ENCODE results near the gene MOAP1.
"Not testable (repeated sequence)": the region's sequence is repeated elsewhere in the genome, so short reads cannot be mapped to it uniquely, and the experiment has no call there.

Gene MOAP1

GRCh38 chr14:93184391-93185348 lies at the start of gene MOAP1, which contains the start of gene LYSET:
Gene MOAP1, minus strand, starts transcription at chr14:93184897. Its CDS starts 655 bp downstream, at chr14:93184242.
Gene LYSET, plus strand, starts transcription at chr14:93185317. Its CDS starts 89 bp downstream, at chr14:93185406.
- DNase-seq: peak; percentile 76

DNA sequence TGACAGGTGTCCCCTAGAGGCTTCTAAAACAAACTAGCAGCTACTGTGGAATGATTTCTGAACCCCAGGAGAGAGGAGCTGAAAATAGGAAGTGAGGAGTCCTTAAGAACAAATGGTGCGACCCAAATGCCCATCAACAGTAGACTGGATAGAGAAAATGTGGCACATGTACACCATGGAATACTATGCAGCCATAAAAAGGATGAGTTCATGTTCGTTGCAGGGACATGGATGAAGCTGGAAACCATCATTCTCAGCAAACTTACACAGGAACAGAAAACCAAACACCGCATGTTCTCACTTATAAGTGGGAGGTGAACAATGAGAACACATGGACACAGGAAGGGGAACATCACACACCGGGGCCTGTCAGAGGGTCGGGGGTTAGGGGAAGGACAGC lies 48.4 kb upstream of the MOAP1 start:
- DNase-seq: not testable (repeated sequence)

- DNase-seq: no peak
Measured at GRCh38 chr14:93232159-93232558, 47.5 kb upstream of the MOAP1 start.

- DNase-seq: peak; percentile 53
Measured at GRCh38 chr14:93231129-93231979, 46.7 kb upstream of the MOAP1 start.

DNA sequence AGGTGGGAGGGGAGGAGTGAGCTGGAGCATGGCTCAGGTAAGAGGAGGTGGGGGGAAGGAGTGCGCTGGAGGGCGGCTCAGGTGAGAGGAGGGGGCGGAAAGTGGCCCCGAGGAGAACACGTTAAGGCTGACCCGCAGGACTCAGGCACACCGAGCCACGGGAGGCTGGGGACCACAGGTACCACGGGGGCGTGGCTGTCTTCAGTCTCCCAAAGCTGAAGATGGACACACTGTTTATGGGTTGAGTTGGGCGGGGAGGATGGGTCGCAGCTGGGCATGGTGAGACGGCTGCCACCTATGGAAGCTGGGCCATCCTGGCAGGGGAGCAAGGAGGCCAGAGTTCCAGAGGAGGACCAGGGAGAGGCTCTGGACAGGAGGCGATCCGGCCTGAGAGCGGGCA lies 45.8 kb upstream of the MOAP1 start:
- DNase-seq: no peak

DNA sequence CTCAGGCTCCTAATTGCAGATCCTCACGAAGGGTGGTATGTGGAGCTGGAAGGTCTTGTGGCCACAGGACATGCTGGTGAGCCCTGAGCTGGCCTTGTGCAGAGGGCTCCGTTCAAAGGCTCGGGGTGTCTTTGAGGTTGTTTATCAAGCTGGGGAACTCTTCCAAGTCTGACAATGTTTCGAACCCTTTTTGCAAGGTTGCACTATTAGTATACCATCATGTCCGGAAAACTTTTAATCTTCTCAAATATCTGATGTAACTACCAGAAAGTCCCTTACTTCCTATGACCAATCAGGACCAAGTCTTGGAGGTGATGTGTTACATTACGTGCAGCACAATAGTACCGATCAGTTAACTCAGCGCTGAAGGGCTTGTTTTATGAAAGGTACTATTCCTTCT lies 43.9 kb upstream of the MOAP1 start:
- DNase-seq: no peak

GRCh38 chr14:93223565-93223964 lies 38.9 kb upstream of the MOAP1 start:
- no peak for DNase-seq

DNA sequence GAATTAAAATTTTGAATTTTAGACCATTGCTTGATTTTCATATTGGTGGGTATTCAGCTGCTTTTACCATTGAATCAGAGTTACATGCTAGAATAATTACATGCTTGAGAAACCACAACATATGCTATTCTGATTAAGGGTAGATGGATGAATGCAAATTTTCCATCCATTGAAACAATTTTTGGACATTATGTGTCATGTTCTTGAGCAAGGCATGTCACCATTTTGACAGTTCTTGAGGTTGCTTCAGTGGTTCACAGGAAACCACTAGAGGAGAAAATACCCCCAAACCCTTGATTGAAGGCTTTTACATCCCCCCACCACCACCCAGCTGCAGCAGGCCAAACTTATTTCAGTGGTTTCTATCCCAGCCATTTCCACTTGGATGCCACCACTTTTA lies 35.8 kb upstream of the MOAP1 start:
- DNase-seq: no peak

- DNase-seq: peak; percentile 16
Measured at GRCh38 chr14:93219103-93219726, 34.5 kb upstream of the MOAP1 start.

- DNase-seq: no peak
Measured at GRCh38 chr14:93214598-93214997, 29.9 kb upstream of the MOAP1 start.

DNA sequence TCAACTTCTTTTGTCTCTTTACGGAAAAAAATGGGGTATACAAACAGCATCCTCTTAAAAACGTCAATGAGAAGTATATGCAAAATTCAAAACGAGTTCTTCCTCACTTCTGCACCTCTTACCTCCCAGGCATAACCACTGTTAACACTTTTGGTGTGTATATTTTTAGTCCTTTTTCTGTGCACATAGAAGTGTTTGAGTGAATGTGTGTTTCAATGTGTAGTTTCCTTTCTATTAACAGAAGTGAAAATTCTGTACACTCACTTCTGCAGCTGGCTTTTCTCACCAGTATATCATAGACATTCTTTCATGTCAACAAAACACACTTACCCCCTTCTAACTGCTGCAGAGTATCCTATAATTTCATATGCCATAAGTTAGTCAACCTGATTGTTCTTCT lies 27.7 kb upstream of the MOAP1 start:
- DNase-seq: no peak

GRCh38 chr14:93207468-93208308 lies 23.0 kb upstream of the MOAP1 start:
- DNase-seq: peak; percentile 68

DNA sequence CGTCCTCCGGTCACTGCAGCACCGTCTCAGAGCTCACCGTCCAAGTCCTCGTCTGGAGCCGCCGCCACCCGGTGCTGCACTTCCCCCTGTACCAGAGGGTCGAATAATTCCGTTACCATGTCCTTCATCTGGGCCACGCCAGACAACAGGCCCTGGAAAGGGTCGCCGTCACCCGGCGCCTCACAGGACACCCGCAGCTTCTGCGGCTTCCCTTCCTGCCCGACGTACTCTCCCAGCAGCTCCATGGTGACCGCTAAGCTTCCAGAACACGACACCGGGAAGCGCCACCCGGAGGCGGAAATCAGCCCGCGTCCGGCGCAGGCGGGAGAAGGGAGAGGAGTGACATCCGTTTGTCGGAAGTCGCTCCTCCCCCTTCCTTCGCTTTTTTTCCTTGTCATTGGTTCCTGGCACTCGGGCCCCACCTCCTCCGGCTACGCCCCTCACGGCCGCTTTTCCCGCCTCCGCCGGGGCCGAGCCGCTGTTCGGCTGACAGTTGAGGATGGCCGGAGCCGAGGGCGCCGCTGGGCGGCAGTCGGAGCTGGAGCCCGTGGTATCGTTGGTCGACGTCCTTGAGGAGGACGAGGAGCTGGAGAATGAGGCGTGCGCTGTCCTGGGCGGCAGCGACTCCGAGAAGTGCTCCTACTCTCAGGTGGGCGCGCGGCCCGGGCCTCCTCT lies 22.2 kb upstream of the MOAP1 start, which contains the start of the genes GON7 and UBR7:
GON7 (minus strand) TSS at position 273 of the 675 bp plus-strand sequence; CDS start at position 245, 28 bp downstream.
UBR7 (plus strand) TSS at position 464 of the 675 bp plus-strand sequence; CDS start at position 500, 36 bp downstream.
- peak; percentile 95 for DNase-seq

- DNase-seq: no peak
Measured at GRCh38 chr14:93201155-93201704, 16.5 kb upstream of the MOAP1 start.

- no peak for DNase-seq
Measured at GRCh38 chr14:93200553-93200952, 15.9 kb upstream of the MOAP1 start.

DNA sequence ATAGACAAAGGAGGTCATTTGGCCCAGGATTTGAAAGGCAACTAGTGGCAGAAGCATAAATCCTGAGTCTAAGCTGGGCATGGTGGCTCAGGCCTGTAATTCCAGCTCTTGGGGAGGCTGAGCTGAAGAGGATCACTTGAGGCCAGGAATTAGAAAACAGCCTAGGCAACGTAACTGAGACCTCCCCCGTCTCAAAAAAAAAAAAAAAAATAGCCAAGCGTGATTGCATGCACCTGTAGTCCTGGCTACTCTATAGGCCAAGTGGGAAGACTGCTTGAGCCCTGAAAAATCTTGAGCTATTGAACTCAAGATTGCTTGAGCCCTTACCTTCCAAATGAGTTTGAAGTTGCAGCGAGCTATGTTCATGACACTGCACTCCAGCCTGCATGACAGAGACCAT lies 14.3 kb upstream of the MOAP1 start:
- DNase-seq: no peak

DNA sequence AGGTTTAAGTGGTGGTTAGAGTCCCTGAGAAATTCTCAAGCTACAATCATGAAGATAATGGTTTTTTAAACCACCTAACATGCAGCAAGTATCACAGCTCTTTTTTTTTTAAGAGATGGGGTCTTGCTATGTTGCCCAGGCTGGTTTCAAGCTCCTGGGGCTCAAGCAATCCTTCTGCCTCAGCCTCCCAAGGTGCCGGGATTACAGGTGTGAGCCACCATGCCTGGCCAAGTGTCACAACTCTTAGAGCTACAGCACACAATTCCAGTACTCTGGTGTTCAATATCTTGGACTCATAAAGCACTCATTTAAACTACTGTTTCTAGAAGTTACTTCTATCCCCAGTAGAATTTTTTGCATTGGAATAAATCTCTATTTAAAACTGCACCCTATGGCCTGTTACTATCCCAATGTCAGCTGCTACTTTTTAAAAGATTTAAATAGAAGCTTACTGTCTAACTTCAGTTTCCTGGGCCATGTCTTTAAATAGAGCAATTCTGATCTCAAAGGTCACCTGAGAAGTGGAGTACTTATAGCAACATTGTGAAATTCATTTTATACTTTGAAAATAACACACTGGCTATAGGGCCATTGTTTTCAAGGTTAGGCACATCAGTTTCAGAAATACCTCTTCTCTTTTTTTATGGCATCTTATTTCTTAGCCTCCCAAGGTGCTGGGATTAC lies 10.8 kb upstream of the MOAP1 start:
- no peak for DNase-seq

GRCh38 chr14:93186956-93187355 lies 2.3 kb upstream of the MOAP1 start:
- no peak for DNase-seq

DNA sequence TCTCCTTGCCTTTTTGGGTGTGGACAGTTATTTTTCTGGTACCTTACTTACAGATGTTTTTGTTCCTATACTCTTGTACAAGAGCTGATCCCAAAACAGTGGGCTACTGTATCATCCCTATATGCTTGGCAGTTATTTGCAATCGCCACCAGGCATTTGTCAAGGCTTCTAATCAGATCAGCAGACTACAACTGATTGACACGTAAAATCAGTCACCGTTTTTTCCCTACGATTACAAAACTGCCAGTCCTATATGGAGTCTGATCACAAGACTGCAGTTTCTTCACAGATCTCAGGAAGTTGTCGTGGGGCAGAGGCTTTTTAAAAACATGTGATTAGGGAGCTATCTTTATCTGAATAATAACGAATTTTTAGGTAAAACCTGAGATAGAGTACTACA lies 1.8 kb upstream of the MOAP1 start:
- DNase-seq: no peak

DNA sequence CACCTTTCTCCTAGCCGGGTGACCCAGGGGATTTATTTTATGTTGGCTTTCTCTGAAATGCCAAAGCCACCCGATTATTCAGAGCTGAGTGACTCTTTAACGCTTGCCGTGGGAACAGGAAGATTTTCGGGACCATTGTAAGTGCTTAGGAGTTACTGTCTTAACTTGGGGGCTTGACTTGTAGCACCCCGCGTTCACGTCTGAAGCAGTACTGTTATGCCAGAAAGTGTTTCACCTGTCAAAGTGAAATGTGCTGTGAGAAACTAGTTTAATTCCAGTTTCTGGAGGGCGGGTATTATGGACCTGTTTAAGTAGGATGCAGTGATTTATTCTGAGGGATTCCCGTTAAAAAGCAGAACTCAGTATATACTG lies 638 bp upstream of the MOAP1 start:
- peak; percentile 53 for DNase-seq

Data from NCI-H748 treated with DMSO at 0.1 percent for 48 hours (cell line).